Stimulated activated CD8-positive, alpha-beta memory T cell treated with anti-CD3 and anti-CD28 coated beads, Interleukin-12 subunit alpha, Interleukin-12 subunit beta, amount 100 ng/mL, for 1 hour (primary cell): ENCODE data around the gene ODC1.

Experiments
- DNase-seq: peaks from one replicate; pipeline ENCODE4 v3.0.0-alpha.2; 2020; ENCODE audit warnings: low read depth

The ODC1 gene

DNA sequence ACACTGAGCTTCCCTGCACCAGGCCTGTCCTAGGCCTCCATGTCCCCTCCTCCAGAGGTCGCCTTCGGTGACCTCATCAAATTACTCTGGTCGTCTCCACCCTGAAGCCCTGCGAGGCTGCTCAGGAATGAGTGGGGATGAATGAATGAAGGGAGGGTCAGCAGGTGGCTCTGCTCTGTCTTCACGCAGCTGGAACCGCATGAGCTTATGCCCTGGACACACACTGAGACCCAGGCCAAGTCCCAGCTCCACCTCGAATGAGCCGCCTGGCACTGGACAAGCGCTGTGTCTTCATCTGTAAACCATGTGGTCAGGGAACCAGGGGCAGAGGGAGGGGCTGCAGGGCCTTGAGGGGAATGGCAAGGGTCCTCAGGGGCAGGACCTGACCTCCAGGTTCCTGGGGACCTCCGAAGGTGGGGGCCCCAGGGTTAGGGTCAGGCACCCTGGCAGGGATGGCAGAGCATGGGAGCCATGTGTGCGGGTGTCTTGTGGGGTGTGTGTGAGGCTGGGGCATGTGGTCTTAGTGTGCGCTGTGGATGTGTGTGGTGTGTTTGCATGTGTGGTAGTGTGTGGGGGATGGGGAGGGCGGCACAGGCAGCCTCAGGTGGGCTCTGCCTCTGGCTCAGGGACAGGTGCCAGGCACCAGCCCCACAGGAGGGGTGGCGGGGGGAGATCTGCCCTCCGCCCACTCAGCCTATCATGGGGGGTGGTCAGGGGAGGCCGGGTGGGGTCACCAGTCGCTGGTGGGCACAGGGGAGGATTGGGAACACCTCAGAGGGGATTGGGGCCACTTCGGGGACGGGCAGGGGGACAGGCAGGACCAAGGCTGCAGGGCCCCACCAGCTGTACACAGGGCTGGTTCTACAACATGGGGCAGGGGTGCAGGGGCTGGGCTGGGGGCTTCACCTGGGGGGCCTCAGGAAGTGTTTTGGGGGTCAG lies 13.9 kb downstream of the ODC1 start:
- DNase-seq = no peak

DNA sequence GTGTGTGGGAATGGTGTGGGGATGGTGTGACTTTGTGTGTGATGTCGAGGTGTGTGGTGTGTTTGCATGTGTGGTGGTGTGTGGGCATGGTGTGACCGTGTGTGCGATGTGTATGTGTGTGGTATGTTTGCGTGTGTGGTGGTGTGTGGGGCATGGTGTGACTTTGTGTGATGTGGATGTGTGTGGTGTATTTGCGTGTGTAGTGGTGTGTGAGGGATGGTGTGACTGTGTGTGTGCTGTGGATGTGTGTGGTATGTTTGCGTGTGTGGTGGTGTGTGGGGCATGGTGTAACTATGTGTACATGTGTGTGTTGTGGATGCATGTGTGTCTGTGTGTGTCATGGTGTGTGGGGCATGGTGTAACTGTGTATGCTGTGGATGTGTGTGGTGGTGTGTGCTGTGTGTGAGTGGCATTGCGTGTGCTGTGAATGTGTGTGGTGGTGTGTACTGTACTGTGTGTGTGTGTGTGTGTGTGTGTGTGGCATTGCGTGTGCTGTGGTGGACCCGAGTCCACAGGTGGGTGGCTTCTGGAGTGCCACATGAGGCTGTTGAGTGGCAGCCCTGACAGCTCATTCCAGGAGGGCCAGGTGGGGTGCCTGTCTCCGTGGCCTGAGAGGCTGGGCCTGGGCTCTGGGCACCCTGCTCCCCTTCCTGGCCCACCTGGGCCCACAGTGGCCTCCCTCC lies 14.7 kb downstream of the ODC1 start:
- no peak for DNase-seq

DNA sequence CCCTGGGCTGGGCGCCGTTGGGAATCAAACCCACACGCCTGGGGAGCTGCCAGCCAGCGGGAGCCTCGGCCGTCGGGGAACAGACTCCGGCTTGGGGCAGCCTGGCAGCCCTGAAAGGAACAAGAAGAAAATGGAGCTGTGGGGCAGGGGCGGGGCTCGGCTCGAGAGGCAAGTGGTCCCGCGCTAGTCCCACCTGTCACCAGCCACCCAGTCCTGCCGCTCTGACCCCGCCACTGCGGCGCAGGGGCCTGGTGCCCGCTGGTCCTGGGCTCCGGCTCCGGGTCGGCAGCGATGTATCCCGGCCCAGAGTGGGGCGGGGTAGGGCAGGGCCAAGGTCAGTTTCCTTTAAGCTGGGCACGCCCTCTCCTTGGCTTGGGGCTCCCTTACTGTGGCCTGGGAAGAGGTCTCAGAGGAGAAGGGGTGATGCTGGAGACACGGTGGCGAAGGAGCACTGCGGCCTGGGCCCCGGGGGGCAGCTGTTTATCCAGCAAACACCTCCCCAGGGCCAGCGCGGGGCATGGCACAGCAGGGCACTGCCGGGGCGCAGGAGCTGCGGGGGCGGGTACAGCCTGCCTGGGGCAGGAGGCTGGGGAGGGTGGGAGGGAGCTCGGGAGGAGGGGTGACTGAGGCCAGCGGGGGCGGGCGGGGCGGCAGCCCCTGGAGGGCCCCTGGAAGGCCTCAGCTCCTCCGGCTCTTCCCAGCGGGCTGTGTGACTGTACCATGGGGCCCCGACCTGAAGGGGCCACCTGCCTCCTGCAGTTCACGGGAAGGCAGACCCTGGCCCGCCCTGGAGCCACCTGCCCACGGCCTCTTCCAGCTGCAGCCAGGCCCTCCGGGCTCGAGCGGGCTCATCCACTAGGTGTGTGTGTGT lies 15.6 kb downstream of the ODC1 start:
- no peak for DNase-seq

DNA sequence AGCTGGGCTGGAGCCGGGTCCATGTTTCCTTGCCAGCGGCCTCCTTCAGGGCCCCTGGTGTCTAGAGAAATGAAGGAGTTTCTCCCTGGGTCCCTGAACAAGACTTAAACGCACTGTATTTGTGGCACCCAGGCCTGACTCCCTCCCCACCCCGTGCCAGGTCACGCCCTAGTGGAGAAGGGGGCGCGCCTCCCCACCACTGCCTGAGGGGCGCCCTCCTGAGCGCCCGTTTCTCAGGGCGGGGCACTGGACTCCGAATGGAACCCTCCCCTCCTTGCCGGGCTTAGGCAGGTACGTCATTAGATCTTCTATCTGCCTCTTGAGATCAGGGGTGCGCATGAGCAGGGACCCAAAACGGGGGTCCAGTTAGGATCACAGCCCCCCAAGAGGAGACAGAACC lies 16.3 kb downstream of the ODC1 start:
- DNase-seq = no peak

DNA sequence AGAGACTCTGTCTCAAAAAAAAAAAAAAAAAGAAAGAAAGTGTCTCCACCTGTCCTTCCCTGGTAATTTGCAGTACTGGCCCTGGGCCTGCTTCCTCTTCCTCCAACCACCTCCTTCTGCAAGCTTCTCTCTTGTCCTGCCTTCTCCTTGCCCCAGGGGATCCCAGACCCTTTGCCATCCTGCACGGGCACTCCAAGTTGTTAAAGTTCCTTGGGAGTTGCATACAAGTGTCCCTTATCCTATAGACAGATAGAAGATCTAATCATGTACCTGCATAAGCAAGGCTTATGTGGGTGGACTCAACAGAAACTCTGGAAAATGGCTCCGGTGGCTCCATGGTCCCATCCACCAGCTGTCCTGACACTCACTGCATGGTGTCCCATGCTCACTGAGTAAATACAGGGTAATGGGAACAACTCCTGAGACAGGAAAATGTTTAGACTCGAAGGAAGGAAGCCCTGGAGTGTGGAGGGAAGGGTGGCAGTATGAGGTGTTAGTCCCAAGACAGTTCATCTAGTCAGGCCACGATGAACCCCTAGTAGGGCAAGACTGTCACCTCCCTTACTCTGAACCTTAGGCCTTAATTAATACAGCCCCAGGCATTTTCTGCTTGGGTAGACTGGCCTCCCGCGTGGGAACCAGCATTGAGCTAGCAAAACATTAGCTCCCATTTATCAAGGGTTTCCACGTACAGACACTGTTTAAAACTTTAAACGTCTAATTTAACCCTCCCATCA lies 17.1 kb downstream of the ODC1 start:
- no peak for DNase-seq

DNA sequence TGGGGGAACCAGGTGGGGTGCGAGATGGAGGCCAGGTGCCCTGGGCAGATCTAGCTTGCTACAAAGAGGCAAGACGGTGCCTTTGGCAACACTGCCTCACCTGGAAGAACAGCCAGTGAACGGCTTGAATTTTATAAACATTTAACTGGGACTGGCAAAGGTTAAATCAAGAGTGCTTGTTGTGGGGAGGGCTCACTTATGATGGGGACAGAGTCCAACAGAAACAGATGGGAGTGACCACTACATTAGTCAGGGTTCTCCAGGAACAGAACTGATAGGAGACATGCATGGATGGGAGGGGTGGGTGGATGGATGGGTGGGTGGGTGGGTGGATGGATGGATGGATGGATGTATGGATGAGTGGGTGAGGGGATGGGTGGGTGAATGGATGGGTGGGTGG lies 19.2 kb downstream of the ODC1 start:
- DNase-seq = no peak

DNA sequence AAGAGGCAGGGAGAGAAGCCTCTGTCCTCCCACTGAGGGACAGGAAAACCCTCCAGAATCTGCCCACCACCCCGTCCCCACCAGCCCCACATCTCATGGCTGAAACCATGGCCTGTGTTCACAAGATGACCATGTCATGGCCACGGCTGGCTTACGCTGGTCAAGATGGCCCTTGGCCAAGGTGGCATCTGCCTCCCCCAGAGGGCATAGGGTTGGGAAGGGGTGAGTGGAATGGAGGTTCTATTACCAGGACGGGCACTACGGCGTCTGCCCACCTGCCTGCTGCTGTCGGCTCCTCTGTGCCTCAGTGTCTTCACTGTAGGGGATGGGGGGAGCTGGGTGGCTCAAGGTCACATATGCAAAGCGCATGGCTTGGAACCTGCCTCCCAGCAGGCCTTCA lies 19.8 kb downstream of the ODC1 start:
- DNase-seq = no peak

DNA sequence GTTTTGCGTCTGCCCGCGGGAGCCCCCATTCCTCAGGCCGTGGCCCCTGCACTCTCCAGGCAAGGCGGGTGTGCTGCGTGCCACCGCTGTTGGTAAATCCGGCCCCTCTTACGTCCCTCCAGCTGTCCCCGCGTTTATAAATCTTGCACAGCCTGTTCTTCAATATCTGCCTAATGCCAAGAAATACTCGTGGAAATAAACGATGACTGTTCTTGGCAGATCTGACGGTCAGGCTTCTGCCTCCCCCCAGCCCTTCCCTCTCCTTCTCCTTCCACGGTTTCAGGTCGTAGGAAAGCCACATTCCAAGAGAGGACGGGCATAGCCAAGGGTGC lies 20.5 kb downstream of the ODC1 start:
- no peak for DNase-seq

DNA sequence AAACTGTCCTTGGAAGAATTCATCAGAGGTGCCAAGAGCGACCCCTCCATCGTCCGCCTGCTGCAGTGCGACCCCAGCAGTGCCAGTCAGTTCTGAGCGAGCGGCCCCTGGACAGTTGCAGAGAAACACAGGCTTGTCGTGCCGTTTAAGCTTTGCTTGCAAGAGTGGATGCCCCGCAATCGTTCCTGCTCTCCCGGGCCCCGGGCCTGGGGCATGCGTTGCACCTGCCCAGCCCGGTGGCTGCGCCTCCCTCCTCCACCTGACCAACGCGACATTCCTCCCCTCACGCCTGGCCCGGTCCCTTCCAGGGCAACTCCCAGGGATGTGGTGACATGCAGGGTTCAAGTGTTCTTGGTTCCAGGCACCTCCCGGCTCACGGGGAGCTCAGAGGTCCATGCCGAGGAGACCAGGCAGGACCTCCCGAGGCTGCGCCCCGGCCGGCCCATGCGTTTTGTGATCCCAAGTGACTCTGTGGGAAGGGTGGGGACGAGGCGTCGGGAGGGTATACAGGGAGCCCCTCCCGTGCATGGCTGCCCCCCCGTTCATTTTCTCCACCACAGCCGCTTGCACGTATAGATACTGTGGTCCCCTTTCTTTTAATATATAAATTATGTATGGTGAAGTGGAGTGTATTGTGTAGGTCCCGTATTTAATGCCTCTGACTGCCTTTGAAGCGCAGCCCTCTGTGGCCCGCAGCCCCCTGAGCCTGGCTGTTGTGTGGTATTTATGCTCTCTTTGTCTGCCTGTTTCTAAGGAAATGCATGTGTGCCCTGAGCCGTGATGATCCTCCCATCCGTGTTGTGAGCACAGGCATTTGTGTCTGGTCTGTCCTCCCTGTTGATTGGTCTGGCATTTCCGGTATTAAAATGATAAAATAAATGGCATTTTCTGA lies 21.2 kb downstream of the ODC1 start:
- DNase-seq = no peak

DNA sequence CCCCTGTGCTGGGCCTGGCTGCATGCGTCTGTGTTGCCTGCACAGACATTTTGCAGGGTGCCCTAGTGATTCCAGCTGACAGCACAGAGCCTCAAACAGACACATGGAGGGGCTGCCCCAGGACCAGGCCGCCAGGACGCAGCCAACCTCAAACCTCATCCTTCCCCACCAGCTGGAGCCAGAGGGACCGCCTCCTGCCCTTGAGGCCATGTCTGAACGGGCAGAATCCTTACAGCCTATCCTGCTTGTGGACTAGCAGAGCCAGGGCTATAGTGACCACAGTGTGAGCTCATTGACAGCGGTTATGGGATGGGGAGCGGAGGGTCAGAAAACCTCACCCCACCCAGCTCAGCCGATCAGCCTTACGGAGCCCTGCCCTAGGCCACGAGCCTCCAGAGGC lies 22.4 kb downstream of the ODC1 start:
- DNase-seq = no peak

DNA sequence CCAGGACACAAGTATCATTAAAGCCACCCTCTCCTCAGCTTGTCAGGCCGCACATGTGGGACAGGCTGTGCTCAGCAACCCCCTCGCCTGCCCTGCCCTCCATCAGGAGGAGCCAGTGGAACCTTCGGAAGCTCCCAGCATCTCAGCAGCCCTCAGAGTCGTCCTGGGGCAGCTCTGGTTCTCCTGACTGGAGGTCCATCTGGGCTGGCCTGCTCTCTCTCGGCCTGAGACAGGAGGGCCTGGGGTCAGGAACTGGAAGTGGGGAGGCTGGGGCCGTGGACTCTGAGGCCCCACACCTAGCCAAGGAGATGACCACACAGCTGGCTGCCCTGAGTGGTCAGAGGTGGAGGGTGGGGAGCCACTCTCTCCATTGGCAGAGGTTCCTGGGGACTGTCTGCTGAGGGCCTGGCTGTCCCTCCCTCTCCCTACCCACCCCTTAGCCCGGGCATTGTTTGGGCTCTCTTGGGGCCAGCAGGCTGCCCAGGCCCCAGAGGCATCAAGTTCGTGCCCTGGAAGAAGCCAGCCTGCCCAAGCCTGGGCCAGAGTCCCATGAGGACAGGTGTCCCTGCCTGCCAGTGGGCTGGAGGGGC lies 23.1 kb downstream of the ODC1 start:
- DNase-seq = no peak

DNA sequence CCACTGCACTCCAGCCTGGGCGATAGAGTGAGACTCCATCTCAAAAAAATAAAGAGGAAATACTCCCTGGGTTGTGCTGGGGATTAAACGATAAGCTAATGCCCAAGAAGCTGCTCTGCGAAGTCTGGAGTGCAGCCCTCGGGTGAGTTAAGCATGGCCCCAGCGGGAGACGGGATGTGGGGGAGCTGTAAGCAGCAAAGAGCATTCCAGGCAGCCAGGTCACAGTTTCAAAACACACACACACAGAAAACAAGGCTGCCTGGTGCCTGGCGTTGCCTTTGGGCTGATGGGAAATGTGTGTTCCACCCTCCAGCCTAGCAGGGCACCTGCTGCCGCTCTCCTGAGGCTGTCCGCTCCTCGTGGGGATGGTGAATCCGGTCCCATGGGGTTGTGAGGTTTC lies 24.1 kb downstream of the ODC1 start:
- DNase-seq = no peak

DNA sequence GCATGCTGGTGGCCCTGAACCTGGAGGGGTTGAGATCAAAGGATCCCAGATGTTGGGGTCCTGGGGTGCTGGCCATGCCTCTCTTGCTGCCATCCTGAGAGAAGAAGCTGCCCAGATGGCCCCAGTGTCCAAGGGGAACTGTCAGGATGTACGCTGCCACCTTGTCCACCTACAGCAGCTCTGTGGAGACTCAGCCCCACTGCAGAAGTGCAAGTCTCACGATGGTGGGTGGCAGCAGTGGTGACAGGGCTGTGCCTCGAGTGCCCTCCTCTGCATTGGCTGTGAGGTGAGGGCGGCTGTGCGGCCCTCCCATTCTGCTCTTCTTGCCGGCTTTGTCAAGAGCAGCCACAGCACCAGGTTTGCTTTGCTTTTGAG lies 24.7 kb downstream of the ODC1 start:
- DNase-seq = no peak

DNA sequence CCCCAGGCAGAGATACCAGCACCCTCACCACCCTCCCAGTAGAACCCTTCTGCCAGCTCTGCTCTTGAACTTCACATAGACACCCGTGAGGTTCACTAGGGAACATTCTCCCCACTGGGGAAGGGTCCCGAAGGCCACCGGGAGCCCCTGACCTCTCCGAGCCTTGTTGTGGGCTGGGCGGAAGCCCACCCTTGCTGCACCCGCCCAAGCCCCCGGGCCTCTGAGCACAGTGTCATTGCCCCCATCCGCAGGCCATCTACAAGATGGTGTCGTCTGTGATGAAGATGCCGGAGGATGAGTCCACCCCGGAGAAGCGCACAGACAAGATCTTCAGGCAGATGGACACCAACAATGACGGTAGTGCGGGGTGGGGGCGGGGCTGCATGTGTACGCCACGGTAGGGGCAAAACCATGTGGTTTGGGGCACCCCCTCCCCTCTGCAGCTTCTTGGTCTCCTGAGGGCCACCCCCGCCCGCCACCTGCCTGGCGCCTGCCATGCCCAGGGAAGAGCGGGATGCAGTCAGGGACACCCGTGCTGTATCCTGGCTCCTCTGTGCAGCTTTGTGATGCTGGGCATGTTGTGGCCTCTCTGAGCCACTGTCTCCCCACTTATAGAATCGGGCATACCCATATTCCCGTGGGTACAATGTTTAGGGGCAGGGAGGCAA lies 25.3 kb downstream of the ODC1 start:
- no peak for DNase-seq

DNA sequence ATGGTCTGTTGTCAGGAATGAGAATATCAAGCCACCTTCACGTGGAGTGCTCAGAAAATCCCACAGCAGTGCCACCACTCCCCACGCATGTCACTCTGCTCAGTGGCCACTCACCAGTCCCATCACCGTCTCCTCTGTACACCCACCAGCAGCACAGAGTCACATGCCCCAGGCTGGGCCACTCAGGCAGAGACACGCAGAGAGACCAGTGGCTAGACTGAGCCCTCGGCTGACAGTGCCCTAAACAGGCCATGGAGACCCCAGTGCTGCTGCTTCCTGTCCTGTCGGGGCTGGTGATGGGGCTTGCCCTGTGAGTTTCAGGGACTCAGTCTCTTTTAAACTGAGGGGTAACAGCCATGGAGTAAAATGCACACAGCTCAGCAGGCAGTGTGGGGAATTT lies 25.9 kb downstream of the ODC1 start:
- no peak for DNase-seq

DNA sequence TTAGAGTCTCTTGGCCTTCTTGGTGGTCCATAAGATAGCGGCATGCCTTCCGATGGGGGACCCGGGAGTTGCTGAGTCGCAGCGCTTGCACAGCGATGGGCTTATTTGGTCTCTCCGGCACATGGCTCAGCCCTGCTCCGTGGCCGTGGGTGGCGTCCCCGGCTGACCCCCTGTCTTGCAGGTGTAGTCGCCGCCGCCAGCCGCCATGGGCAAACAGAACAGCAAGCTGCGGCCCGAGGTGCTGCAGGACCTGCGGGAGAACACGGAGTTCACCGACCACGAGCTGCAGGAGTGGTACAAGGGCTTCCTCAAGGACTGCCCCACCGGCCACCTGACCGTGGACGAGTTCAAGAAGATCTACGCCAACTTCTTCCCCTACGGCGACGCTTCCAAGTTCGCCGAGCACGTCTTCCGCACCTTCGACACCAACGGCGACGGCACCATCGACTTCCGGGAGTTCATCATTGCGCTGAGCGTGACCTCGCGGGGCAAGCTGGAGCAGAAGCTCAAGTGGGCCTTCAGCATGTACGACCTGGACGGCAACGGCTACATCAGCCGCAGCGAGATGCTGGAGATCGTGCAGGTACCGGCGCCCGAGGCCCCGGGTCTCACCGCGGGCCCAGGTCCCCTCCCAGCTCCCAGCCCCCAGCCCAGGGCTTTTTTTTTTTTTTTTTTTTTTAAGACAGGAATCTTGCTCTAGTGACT lies 28.4 kb downstream of the ODC1 start:
- DNase-seq = no peak

DNA sequence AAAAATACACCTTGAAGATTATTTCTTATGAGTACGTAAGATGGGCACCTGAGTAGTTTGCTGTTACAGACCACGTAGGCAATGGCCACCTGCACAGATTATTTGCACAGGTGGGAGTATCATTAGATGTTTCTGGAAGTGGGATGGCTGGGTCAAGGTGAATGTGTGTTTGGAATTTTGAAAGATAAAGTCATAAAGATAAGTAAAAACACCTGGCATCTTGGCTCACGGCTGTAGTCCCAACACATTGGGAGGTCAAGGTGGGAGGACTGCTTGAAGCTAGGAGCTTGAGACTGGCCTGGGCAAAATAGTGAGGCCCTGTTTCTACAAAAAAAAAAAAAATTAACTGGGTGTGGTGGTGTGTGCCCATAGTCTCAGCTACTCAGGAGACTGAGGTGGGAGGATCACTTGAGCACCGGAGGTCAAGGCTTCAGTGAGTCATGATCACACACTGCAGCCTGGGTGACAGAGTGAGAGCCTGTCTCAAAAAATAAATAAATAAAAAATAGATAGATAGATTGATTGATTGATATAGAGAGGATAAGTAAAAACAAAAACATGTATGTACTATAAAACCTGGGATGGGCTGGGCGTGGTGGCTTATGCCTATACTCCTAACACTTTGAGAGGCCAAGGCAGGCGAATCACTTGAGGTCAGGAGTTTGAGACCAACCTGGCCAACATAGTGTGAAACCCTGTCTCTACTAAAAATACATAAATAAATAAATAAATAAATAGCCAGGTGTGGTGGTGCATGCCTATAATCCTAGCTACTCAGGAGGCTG lies 30.4 kb downstream of the ODC1 start:
- no peak for DNase-seq

DNA sequence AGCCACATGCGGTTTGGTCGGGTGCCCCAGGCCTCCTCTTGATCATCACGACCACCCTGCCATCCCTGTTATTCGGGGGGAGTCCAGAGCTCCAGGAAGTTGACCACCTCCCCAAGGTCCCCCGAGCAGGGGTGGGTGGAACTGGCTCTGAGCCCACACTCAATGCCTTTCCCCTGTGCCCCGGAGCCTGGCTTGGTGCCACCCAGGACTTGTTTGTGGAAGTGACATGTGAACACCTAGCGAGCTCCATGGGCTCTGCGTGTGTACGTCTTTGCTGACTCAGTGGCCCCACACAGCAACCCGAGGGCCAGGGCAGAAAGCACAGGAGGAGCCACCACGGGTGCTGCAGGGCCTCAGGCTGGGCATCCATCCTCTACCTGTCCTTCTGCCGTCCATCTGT lies 32.5 kb downstream of the ODC1 start:
- no peak for DNase-seq

DNA sequence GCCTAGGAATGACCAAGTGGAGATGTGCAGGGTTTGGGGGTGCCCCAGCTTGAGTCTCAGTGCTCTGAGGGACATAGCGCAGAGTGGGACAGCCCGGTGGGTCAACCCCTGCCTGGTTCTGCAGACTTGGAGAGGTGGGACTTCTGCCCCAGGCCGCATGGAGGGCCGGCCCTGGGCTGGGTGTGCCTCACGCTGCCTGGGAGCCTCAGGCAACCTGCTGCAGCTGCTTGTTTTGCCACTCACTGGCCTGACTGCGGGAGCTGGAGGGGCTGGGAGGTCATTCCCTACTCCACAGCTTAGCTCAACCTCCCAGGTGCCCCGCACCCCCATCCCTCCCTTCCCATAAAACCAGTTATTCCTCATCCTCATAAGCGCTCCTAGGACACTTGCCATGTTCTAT lies 33.1 kb downstream of the ODC1 start:
- DNase-seq = no peak
